CD4-positive, alpha-beta T cell treated with Interleukin-1 beta for 1 hour (primary cell): ENCODE results near the gene DOCK2.

Source experiments
- DNase-seq, 2 donors: peaks; one replicate each; pipeline ENCODE4 v3.0.0-alpha.2; 2020 to 2022

Gene DOCK2

GRCh38 chr5:169871826-169872490 is 234.9 kb downstream of the DOCK2 start:
- DNase-seq, result no peak

DNA sequence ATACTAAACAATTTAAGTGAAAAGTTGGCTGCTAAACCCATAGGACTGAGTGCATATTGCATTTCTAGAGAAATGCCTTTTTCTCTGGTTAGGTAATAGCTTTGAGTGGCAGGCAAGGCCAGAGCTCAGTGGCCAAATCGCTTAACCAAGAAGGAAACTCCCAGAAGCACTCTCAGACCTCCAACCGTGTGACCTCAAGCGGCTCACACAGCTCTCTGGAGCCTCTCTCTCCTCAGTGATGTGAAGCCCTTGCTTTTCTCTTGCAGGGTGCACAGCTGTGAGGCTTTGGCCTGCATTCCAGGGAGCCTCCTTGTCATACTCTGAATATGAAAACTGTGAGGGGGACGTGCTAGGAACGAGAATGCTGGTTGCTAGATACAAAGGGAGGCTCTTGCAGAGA is 236.6 kb downstream of the DOCK2 start:
- DNase-seq, result no peak

- no peak for DNase-seq
Measured at GRCh38 chr5:169874621-169875020, 237.5 kb downstream of the DOCK2 start.

- DNase-seq, result no peak
Measured at GRCh38 chr5:169875091-169875728, 238.1 kb downstream of the DOCK2 start.

DNA sequence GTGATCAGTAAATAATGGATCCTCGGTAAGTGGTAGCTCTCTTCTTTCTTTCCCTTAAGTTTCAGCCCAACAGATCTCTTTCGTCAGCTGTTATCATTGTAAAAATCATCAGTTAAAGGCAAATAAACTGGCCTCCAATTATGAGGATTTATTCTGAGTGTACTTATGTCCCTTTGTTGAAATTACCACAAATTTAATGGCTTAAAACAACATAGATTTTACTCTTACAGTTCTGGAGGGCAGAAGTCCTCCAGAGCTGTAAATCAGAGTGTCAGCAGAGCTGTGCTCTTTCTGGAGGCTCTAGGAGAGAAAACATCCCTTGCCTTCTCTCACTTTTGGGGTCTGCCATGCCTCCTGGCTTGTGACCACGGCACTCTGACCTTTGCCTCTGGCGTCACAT is 238.7 kb downstream of the DOCK2 start:
- DNase-seq, result no peak

DNA sequence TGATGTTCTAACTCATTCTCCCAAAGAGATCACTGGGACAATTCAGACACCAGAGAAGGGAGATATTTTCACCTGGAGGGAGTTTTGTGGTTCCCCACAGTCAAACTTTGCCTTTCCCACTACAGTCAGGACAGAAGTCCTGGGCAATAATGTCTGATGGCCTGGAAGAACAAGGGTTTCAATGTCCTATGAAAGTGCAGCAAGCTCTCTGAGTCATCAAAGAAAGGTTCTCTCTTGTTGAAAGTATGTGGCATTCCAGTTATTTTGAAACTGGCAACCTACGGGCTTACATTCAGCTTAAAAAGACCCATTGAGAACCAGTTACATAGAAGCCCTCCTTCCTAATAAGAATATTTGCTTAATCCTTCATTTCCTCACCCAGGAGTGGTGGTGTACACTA is 239.3 kb downstream of the DOCK2 start:
- DNase-seq, result no peak

DNA sequence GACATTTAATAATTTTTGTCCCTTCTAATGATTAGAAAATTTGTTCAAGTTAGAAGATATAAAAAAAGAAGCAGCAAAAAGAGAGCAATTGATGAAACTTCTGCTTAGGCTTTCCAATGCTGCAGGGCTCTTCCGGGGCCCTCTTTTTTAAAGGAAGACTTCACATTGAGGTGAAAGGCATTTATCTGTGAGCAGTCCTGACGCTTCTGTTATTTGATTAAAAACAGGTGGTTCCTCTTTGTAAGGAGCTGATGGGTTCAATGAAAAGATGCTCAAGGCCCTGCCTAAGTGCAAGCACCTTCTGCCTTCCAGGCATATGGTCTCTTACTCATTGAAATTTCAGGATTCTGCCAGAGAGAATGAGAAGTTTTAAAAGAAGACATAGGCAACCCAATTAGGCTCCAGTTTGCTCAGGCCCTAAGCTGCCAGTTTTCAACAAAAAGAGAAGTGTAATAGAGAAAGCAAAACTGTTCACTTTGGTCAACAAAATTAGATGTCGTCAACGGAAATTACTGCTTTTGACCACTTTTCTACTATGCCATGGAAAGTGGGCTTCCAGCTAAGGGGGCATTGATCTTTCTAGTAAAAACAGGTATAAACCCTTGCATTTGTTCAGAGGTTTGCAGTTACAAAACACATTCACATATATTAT is 243.1 kb downstream of the DOCK2 start:
- DNase-seq, result no peak

DNA sequence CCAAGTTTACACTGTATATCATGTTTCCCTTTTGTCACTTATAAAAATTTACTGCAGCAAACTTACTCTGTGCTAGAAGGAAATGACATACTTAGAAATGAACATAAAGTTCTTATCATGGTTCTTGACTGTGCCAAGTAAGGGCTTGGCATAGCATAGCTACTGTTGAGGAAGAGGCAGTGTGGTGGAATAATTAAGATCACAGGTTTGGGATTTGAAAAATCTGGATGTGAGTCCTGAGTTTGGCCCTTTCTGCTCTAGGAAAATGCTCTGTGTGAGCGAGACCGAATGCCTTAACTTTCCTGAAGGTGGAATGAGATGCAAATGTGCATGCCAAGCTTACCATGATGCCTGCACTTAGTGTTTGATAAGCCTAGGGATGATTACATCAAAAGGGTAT is 243.7 kb downstream of the DOCK2 start:
- no peak for DNase-seq

DNA sequence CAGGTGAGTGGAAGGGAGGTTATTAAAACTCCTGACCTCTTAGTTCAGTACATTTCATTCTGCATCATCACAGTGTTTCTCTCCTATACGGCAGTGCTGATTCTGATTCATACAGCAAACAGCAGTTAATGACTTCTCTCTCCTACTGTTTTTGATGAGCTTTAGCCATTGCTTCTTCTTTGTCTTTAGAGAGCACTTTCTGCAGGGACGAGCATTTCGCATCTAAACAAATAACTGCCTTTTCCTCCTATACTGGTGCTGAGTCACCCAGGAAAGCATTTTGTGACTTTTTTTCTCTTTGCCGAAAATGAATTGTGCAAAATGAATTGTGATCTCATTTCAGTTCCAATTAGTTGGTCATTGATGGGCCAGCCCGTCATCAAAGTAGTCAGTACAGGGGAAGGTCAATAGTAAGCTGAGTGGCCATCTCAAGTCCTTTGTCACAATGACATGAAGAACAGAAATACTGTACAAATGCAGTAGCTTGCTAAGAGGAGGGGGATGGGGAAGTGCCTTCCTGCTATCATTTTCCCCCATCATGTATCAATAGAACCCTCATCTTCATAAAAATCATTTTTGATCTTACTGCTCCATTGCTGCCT is 244.7 kb downstream of the DOCK2 start:
- no peak for DNase-seq

GRCh38 chr5:169886033-169886432 is 249.0 kb downstream of the DOCK2 start:
- DNase-seq, result no peak

DNA sequence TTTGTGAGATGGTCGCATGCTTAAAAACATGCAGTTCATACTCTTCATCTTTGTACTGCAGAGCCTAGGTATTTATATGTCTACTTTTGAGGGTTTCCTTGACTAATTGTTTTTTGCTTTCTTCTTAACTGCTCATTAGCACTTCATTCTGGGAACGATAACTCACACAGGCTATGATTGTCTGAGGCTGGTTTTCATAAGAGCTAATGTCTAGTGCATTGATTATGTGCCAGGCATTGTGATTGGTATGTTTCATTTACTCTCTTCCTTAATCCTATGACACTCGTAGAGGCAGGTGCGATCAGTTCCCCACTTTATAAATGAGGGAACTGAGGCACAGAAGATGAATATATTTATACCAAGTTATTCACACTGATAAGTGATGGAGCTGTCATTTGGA is 249.6 kb downstream of the DOCK2 start:
- no peak for DNase-seq

- DNase-seq, result no peak
Measured at GRCh38 chr5:169889572-169889971, 252.5 kb downstream of the DOCK2 start.

- DNase-seq, result no peak
Measured at GRCh38 chr5:169893010-169893409, 255.9 kb downstream of the DOCK2 start.

GRCh38 chr5:169893571-169893970 is 256.5 kb downstream of the DOCK2 start:
- no peak for DNase-seq

DNA sequence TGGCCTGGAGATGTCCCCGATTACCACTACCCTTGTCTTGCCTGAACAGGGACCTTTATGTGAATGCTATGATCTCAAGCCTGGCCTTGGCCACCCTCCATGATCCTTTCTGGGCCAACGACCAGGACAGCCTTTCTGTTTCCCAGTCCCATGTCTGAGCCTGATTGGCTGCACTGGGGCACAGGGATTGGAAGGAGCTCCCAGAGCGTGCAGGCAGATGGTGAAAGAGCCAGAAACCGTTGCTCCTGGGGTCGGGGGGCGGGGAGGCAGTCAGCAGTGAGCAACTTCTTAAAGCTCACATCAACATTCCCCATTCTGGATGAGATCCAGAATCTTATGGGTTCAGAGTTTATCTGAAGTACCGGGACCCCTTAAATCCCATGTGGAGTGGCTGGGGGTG is 258.9 kb downstream of the DOCK2 start:
- no peak for DNase-seq

DNA sequence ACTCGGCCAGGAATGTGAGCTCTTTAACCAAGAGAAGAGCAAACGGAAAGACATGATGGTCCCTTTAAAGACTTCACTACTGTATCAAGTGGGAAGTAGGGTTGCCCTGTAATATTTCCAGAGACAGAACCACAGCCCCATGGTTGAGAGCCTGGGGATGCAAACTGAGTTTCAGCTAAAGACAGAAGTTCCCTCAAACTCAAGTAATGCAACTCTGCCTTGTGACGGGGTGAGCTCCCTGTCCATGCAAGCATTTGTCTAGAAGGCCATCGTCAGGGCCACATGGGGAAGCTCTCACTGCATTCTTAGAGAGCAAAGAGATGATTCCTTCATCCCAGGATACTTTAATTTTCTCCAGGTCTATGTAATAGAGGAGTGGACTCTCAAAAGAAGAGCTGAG is 260.4 kb downstream of the DOCK2 start:
- no peak for DNase-seq

DNA sequence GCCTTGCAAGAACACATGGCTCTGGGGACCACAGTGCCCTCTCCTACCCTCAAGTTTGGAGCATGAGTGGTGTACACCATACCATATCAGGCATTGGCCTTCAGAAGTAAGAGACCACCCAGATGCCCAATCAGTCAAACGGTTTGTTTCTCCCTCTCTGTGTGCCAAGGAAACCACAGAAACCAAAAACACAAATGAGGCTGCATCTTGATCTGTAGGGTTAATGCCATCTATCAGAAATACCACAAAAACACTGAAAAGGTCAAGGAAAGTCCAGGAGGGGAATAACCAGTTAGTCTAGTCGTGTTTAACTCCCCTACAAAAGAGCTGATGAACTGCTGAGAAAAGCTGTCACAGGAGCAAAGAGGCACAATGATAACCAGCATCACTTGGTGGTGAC is 264.8 kb downstream of the DOCK2 start:
- DNase-seq, result no peak

- no peak for DNase-seq
Measured at GRCh38 chr5:169904059-169904458, 267.0 kb downstream of the DOCK2 start.

DNA sequence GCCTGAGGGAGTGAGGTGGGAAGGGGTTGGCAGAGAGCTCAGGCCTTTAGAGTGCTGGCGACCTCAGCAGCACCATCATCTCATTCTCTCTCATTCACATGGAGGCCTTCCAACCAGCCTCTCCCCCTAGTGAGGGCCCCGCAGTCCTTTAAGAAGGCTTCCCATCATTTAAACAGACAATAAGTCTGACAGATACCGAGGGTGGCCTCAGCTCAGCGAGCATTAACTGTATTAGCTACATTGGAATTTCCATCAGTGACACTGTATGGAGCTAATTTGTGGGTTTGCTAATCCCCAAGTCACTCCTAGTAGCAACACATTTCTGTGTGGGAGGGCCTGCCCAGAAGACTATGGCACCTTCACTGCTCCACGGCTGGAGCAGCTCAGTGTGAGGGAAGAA is 267.4 kb downstream of the DOCK2 start:
- no peak for DNase-seq

DNA sequence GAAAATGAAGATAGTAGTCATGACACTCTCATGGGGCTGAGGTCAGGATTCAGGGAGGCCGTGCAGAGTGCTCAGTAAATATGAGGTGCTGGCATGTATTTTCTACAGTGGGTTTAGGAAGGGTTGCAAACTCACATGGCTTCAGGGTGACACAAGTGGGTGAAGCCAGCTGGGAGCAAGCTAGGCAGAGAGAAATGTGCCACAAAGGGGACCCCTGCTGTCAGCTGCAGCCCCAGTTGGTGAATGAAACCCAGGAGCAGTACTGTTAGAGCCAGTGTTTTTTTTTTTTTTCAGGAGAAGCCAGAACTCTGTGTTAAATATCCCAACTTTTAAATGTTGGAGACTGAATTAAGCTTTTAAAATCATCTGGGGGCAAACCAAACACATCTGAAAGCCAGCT is 267.9 kb downstream of the DOCK2 start:
- DNase-seq, result no peak

- DNase-seq, result no peak
Measured at GRCh38 chr5:169906745-169907649, 269.9 kb downstream of the DOCK2 start.

DNA sequence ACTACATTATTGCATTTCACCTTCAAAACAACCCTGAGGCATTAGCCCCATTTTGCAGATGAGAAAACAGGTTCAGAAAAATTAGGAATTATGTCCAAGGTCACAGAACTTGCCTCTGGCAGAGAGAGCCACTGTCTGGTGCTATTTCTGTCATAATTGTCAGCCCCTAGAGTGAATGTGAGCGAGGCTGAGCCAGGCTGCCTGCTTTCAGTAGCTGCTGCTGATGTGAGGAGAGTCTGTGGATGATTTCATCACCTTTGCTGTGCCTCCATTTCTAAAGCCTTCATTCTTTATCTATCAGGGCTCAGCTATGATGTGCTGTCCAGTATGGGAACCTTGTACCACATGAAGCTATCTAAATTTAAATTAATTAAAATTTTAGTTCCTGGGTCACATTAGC is 271.8 kb downstream of the DOCK2 start:
- no peak for DNase-seq

DNA sequence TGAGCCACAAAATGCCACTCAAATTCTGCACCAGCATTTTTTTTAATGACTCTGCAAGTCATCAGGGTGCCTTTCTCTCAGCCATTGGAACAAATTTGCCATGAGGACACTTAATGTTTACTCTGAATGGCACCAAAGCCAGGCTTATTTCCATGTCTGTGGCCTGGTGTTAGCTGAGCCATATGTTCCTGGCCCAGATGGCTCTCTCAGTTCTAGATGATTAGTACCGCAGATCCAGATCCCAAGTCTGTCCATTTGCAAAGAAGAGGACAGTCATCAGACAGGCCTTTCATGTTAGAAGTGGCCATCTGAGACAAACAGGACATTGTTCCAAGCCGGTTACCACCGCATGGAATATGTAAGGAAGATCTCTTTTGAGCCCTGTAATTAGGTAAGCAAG is 272.9 kb downstream of the DOCK2 start:
- DNase-seq, result no peak
